Activated T-helper 9 cell treated with anti-CD3 and anti-CD28 coated beads, Interleukin-2, amount 50 U/mL, for 16 hours (primary cell): Measurements from ENCODE around the gene SEC61A2.
"Not testable (repeated sequence)": the region's sequence is repeated elsewhere in the genome, so short reads cannot be mapped to it uniquely, and the experiment has no call there.

Experiments
- DNase-seq: peaks from one replicate; pipeline ENCODE4 v3.0.0-alpha.2; 2020; ENCODE audit warnings: low read depth

Gene SEC61A2

DNA sequence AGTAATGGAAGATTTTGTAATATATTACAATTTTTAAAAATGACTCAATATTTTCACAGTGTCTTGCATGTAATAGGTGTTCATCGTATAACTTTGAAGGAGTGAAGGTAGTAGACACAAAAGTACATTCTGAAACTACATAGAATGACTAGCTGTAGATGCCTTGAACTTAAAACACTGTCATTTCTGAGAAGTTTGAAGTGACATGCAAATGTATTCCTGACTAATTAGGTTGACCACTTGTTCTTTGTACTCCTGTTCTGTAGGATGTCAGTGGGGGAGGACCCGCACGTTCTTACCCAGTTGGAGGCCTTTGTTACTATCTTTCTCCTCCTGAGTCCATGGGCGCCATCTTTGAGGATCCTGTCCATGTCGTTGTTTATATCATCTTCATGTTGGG is 31.2 kb downstream of the SEC61A2 start:
- DNase-seq = no peak

DNA sequence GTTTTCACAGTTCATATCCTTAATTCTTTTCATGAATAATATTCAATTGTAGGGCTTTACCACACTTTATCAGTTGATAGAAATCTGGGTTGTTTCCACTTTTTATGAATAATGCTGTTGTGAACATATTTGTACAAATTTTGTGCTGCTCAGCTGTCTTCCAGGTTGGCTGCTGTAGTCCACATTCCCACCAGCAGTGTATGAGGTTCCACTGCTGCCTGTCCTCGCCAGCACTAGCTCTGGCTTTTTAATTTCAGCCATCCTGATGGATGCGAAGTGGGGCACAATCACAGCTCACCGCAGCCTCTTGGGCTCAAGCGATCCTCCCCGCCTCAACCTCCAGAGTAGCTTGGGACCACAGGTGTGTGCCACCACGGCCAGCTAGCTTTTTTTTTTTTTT is 33.5 kb downstream of the SEC61A2 start:
- no peak for DNase-seq

DNA sequence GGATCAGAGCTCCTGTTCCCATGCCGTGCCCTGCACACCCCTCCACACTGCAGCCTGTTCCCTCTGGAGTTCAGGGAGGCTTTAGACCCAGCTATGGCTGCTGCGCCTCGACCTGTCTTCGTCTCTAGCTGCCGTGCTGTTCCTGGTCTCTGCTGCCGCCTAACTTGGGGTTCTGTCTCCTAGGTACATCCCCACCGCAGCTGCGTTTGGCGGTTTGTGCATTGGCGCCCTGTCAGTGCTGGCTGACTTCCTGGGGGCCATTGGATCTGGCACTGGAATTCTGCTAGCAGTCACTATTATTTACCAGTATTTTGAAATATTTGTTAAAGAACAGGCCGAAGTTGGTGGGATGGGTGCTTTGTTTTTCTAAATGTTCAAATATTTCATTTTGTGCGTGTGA is 34.6 kb downstream of the SEC61A2 start:
- DNase-seq = no peak

DNA sequence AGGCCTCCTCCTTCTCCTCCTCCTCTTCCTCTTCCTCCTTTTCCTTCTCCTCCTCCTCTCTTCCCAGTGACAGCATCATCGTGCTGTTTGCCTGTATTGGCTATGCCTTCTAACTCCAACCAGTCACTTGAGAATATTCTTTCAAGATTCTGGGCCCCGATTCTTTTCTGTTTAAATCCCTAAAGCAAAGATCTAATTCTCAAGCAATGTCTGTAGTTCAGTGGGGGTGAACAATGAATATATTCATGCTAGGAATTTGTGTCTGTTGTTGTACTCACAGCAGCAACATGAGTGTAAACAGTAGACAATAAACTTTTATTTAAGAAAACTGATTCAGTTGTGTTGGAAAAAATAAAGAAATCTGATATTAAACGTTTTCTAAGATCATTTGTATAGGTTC is 35.6 kb downstream of the SEC61A2 start:
- DNase-seq = no peak

DNA sequence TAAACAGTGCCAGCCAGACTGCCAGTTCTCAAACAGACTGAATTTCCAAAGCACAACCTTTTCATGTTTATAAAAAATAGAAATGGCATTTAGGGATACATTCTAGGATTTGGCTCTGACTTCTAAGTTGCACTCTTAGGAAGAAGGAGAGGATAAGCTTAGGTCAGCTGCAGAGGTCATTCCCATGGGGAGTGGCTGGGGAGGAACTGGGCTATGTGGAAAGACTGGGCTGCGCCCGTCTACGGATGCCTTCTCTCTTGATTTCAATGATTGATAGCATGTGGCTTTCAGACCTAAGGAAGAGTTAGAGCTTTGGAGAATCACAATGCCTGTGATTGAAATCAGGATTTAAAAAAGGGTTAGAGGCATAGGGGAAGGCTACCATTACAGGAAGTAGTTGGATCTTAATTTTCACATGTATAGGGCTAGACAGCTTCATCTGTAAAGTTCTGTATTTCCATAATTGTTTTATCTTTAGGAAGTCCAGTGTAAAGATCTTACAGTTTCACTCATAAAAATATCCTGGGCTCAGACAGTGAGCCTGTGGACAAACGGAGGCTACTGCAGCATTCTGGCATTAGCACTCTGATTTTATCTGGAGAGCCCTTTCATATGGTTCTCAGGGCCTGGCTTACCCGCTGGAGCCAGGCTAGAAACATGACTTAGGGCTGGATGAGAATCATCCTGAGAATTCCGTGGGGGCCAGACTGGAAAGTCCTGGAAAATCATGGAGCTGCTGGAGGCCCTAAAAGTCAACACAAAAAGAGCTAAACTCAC is 36.7 kb downstream of the SEC61A2 start:
- no peak for DNase-seq

DNA sequence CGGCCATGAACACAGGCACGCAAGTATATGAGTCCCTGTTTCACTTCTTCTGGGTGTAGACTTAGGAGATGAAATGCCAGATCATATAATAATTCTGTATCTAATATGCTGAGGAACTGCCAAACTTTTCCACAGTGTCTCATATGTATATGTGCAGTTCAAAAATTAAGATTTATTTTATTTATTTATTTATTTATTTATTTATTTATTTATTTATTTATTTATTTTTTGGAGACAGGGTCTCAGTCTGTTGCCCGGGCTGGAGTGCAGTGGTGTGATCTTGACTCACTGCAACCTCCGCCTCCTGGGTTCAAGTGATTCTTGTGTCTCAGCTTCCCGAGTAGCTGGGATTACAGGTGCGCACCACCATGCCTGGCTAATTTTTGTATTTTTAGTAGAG is 42.0 kb downstream of the SEC61A2 start:
- DNase-seq = not testable (repeated sequence)

DNA sequence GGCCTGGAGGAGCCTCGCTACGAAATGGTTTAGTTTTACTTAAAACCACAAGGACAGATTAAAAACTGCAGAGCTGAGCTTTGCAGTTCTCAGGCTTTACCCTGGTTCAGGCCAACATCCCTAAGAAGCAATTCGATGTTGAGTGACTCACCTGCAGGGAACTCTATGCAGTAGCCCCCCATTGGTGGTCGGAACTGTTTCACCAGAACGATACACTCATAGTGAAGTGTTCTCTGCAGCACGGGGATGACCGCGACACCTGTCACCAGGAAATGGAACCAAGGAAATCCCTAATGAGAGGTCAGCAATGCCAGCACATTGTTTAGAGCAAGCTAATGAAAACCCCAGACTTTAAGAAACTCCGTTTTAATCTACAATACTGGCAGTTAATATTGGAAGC is 48.2 kb downstream of the SEC61A2 start:
- DNase-seq = no peak

DNA sequence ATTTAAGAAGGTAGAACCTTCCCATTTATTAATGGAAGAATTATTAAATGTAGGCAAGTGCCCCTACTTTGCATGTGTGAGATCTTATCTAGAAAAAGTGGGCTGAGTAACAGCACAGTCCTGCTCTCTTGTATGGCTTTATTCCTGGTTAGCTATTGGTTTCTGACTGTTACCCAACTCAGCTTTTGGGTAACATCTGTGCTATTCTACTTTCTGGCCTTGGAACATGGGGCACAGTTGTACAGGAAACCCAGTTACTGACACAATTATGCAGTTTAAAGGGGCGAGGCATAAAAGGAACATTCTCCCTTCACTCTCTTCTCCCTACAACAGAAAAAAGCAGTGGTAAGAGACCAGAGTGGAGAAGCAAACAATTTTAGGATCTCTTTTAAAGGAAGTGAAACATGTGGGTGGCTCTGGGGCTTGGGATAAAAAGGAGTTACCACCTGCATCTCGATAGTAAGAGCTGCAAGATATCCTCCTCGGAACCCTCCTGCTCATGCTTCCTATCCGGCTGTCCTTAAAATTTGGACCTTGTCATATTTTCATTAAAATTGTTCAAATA is 50.2 kb downstream of the SEC61A2 start:
- DNase-seq = no peak

DNA sequence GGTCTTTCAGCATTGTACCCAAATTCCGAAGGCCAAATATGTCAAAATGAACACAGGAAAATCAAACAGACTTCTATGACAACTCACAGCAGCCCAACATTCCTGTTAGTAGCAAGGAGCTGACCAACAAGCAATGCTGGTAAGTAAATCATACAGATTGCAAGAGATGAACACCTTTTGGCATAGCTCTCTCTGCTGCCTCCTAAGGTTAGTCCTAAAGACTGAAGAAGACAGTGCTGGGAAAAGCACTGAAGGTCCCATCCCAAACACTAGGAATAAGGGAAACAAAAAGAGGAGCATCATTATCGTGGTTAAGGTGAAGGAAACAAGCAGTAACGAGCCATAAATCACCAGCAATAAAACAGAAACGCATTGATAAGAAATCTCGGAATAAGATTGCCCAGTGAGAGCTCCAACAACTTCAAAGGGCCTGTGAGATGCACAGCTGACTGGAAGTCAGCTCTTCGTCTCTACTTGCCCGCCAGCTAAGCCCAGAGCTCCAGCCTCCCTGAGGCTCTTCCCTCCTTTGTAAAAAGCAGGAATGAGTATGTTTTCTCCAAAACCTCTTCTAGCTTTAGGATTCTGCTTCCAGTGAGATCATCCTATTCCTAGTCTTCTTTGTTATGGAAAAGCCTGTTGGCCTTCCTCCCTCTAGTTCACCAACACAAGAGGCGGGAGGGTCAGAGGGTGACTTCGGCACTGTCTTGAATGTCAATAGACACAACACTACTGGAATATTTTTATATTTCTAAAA is 50.9 kb downstream of the SEC61A2 start:
- DNase-seq = no peak

DNA sequence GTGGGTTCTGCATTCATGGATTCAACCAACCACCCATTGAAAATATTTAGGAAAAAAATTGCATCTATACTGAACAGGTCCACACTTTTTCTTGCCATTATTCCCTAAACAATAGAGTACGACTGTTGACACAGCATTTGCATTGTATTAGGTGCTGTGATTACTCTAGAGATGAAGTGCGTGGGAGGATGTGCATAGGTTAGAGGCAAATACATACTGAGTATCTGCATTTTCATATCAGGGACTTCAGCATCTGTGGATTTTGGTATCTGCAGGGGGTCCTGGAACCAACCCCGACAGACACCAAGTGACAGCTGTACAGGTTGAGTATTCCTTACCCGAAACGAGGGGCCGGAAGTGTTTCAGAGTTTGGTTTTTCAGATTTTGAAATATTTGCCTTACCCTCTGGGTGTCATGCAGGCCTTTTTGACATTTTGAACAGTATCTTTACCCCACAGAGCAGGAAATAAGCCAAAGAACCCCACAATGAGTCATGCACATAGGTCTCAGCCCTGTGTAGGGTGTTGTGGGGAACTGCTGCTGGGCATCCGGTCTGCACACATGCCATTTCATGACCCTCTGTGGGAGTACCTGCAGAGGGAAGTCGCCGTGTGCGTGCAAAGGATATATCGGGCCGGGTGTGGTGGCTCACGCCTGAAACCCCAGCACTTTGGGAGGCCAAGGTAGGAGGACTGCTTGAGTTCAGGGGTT is 51.7 kb downstream of the SEC61A2 start:
- peak; percentile 58 for DNase-seq

DNA sequence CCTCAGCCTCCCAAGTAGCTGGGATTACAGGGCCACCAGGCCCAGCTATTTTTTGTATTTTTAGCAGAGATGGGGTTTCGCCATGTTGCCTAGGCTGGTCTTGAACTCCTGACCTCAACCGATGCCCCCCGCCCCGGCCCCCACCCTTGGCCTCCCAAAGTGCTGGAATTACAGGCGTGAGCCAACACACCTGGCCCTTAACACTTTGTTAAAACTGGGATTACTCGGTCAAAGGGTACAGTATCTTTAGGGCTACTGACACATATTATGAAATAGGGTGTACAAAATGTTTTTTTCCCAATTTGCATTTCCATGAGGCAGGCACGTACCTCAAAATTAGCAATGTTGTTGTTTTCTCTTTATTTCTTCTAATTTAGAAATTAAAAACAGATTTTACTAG is 54.7 kb downstream of the SEC61A2 start:
- DNase-seq = no peak

DNA sequence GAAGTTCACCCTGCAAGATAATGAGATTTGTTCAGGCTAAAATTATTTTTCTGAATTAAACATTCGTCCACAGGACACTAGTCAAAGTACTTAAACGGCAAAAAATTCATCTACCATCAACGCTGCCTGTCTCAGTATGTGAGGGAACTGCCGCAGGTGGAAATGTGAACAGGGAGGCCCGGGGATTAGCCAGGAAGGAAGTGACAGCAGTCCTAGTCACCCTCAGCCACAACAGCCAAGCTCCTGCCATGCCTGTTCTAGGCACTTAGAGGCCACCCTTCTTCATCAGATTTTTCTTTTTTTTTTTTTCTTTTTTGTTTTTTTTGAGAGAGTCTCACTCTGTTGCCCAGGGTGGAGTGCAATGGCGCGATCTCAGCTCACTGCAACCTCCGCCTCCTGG is 56.8 kb downstream of the SEC61A2 start:
- DNase-seq = no peak

DNA sequence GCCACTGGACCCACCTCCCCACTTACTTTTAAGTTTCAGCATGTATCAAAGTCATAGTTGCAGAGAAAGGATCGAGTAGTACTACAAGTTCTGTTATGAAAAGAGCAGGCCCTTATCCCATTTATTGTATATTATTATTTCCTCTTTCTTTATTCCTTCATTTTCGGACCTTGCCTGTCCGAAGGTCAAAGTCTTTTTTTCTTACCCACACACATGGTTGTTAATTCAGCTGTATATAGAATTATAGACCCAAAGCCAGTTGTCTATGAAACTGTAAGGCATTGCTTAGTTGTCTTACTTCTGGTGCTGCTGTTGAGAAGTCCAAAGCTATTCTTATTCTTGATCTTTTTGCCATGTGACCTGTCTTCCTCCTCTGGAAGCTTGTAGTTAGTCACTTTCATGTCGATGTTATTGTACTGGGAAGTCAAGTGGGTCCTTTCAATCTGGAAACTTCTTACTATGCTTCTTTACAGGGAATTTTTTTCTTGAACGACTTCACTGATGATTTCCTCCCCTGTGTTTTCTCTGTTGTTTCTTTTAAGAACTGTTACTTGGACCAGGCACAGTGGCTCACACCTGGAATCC is 57.9 kb downstream of the SEC61A2 start:
- no peak for DNase-seq

DNA sequence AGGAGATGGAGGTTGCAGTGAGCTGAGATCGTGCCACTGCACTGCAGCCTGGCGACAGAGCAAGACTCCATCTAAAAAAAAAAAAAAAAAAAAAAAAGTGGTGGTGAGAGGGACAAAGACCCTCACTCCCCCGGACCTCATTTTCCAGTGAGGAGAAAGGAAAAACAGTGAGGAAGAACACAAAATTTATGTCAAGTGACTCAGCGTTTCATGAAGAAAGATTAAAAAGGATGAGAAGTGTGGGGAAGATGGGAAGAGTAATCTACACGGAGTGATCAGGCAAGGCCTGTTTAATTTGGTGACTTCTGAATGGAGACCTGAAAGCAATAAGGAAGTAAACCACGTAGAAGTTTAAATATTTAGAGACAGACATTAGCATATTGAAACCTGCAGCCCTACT is 59.2 kb downstream of the SEC61A2 start:
- DNase-seq = no peak

DNA sequence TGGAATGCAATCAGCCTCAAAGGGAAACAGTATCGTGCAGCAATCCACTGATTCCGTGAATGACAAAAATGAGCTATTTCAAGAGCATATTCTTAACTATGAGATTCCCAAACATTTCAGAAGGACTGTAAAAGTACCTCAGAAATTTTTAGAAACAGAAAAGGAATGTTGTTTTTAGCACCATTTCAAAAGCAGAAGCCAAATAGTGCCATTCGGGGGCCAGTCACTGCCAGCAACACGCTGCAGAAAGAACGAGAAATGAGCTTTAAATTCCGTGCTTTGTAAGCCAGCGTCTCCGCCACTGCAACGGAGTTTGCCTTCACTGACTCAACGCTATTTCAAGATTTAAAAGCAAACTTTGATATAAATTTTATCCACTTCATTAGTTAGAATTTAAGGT is 59.9 kb downstream of the SEC61A2 start:
- no peak for DNase-seq

DNA sequence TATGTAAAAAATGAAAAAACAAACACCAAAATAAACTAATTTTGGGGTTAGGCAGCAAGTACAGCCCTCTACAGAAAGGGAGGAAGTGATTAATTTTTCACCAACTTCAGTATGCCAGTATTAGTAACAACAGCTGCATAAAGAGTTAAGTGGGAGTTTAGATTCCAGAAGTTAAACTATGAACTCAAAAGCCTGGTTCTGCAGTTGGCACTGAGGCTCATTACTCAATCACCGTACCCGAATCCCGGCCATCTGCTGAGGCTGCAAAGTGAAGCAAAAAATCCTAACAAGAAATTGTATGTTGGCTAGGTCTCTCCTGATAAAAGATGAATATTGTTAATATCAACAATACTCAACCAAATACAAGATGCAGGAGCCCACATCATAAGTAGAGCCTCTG is 62.2 kb downstream of the SEC61A2 start:
- DNase-seq = no peak

DNA sequence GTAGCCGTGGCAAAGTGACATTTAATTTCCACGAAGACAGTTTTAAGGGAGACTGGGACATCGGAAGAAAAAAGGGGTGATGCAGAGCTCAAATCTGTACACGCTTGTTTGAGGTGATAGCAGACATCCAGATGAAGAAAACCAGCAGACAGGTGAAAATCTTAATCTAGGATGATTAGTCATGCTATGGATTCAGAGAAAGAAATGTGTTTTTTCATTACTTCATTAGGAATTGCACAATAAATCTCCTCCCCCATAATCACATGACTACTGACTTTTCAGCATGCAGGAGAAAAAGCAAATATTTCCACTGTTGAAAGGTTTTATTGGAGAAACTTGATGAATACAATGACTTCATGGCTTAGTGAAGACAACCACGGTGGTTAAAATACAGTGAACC is 63.7 kb downstream of the SEC61A2 start:
- no peak for DNase-seq

DNA sequence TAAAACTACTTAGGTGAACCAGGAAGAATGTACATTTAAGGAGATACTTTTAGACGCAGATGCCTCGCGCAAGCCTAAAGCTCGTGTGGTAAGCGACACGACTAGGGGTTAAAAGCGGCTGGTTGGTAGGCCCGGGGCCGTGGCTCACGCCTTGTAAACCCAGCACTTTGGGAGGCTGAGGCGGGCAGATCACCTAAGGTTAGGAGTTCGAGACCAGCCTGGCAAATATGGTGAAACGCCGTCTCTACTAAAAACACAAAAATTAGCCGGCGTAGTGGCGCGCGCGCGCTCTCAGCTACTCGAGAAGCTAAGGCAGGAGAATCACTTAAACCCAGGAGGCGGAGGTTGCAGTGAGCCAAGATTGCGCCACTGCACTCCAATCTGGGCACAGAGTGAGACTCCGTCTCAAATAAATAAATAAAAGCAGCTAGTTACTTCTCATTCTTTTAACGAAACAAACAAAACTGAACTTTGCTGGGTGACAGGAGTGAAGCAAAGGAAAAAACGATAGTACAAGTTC is 65.3 kb downstream of the SEC61A2 start:
- DNase-seq = no peak

DNA sequence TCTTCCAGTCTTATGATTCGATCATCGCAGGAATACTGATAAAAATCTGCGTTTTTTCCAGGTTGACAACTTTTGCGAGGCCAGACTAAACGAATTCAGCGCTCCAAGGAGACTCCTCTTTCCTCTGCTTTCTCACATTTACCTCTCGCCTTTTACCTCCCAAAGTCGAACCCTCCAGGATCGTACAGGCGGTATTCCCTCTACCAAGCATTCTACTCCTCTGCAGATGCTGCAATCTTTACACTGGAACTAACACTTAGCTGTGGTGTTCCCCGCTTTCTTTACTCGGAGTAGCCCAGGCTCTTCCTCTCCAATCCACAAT is 65.8 kb downstream of the SEC61A2 start:
- no peak for DNase-seq

DNA sequence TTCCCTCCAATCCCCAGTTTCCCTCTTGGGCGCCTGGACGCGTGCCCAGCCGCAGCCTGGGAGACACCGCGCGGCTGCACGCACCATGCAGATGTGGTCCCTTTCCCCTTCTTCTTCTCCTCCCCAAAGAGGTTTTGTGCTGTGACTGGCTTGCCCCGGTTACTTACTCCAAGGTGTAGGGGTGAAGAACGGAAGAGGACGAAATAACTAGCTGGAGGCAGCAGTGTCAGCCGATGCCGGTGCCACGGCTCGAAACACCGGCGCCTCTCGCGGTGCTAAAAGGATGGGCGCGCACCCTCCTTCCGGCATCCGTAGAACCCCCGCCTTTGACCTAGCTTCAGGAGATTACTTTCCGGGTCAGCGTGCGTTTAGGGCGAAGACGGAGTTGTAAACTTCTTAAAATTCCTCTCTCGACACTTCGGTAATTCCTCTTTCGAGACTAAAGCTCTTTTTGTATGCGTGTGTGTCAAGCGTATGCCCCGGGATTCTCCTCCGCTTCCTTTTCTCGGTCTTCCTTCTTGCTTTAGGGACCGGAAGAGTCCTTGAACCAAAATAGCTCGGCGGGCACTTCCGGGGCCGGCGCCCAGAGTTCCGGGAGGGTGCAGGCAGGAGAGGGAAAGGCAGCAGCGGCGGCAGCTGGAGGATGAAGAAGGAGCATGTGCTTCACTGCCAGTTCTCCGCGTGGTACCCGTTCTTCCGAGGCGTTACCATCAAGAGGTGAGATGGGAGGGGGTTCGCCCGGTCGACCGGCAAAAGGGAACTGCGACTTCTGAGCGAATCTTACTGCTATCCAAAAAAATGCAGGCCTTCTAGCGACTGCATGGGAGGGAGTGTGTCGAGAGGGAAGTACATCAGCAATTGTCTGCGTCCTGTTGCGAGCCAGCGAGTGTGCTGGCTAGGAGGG is 66.4 kb downstream of the SEC61A2 start, which contains the start of the genes CDC123 and NUDT5:
Gene CDC123 (plus strand): TSS at position 586 of the 904 bp plus-strand sequence. CDS start 58 bp downstream, at position 644.
Gene NUDT5 (minus strand): TSS at position 289 of the 904 bp plus-strand sequence. CDS start 9,600 bp downstream, outside the sequence.
- DNase-seq = peak; percentile 75
